ENCODE data around the gene SLC25A25. TPM values are rescaled to one million over a fixed set of nuclear protein-coding genes. Genes with fewer than 3 reads are reported as not detected.

The SLC25A25 gene
- total and polyA plus RNA-seq, 9 of the 15 experiments (the other 6 are each of a cell fraction or from before 2014, with no cell fraction given) = 0.07 to 35.9 (median 23.2) TPM

DNA sequence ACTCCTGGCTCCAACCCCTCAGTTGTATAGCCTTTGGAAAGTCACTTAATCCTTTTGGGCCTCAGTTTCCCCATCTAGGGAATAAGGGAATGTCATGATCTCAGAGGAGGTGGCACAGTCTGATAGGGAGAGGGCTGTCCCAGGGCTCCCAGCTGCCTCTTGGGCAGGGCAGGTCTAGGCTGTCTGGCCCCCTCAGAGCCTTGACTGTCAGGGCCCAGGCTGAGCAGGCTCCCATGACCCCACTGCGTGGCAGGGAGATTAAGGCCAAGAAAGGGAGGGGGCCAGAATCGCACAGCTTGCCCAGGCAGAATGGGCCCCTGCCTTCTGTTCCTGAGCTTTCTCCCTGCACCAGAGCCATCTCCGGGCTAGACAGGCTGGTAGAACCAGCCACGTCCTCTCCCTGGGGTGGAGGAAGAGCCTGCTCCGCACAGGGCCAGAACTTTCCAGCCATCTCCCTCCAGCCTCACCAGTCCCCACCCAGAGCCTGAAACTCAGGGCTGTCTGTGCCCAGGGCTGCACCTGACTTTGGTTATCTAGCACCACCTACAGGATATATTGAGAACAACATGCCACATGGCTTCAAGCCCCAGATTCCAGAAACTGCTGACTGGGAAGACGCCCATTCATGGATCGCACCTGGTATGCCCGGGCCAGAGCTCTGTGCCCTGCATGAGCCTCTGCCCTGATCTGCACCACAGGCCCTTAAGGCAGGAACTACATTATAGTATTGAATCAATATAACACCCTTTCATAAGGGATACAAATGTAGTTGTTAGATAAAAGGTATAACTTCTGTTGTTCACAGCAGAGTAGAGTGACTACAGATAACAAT lies 33.0 kb upstream of the SLC25A25 start (continued):
- TF ChIP-seq ZFX (CRISPR knock-in tag; IDR thresholded peaks at IDR 0.05) (no peak), MTA2 (IDR thresholded peaks at IDR 0.05; ENCODE audit: low read depth) (no peak), SOX6 (IDR thresholded peaks at IDR 0.05) (no peak), ZNF79 (CRISPR knock-in tag; IDR thresholded peaks at IDR 0.05; ENCODE audit: low read depth) (no peak), MAFF (IDR thresholded peaks at IDR 0.05; ENCODE audit: low read length) (peak; percentile 79), PHF8 (IDR thresholded peaks at IDR 0.05; ENCODE audit: borderline replicate concordance, low read length) (no peak), BHLHE40 (IDR thresholded peaks at IDR 0.05; ENCODE audit: low read length) (0 out of 2 replicates have a peak, but pooled peaks have one; percentile 17), POLR2B (IDR thresholded peaks at IDR 0.05; ENCODE audit: low read depth, partially characterized antibody) (no peak), SAFB2 (IDR thresholded peaks at IDR 0.05; ENCODE audit: borderline replicate concordance, low read depth, low read length, severe bottlenecking) (no peak), BCL6 (CRISPR knock-in tag; IDR thresholded peaks at IDR 0.05) (no peak), TCF3 (CRISPR knock-in tag; IDR thresholded peaks at IDR 0.05) (no peak), HDGF (IDR thresholded peaks at IDR 0.05) (no peak), ZNF124 (CRISPR knock-in tag; IDR thresholded peaks at IDR 0.05) (no peak), KAT2B (IDR thresholded peaks at IDR 0.05; ENCODE audit: low read depth, low read length) (no peak), SAFB (IDR thresholded peaks at IDR 0.05; ENCODE audit: borderline replicate concordance, low read depth, low read length) (no peak), RAD21 (CRISPR knock-in tag; conservative IDR thresholded peaks at IDR 0.05 in 1 of 2, IDR thresholded peaks at IDR 0.05 in 1 of 2) (peak; percentile 96 to 98), MCM7 (IDR thresholded peaks at IDR 0.05) (no peak)
- TF ChIP-seq, protein P1, sequence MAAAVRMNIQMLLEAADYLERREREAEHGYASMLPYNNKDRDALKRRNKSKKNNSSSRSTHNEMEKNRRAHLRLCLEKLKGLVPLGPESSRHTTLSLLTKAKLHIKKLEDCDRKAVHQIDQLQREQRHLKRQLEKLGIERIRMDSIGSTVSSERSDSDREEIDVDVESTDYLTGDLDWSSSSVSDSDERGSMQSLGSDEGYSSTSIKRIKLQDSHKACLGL (CRISPR knock-in tag; IDR thresholded peaks at IDR 0.05; ENCODE audit: borderline replicate concordance, poor library complexity, severe bottlenecking) = no peak
- TF ChIP-seq, protein P2, sequence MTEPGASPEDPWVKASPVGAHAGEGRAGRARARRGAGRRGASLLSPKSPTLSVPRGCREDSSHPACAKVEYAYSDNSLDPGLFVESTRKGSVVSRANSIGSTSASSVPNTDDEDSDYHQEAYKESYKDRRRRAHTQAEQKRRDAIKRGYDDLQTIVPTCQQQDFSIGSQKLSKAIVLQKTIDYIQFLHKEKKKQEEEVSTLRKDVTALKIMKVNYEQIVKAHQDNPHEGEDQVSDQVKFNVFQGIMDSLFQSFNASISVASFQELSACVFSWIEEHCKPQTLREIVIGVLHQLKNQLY (CRISPR knock-in tag; conservative IDR thresholded peaks at IDR 0.05) = no peak
- TF ChIP-seq, protein P3, sequence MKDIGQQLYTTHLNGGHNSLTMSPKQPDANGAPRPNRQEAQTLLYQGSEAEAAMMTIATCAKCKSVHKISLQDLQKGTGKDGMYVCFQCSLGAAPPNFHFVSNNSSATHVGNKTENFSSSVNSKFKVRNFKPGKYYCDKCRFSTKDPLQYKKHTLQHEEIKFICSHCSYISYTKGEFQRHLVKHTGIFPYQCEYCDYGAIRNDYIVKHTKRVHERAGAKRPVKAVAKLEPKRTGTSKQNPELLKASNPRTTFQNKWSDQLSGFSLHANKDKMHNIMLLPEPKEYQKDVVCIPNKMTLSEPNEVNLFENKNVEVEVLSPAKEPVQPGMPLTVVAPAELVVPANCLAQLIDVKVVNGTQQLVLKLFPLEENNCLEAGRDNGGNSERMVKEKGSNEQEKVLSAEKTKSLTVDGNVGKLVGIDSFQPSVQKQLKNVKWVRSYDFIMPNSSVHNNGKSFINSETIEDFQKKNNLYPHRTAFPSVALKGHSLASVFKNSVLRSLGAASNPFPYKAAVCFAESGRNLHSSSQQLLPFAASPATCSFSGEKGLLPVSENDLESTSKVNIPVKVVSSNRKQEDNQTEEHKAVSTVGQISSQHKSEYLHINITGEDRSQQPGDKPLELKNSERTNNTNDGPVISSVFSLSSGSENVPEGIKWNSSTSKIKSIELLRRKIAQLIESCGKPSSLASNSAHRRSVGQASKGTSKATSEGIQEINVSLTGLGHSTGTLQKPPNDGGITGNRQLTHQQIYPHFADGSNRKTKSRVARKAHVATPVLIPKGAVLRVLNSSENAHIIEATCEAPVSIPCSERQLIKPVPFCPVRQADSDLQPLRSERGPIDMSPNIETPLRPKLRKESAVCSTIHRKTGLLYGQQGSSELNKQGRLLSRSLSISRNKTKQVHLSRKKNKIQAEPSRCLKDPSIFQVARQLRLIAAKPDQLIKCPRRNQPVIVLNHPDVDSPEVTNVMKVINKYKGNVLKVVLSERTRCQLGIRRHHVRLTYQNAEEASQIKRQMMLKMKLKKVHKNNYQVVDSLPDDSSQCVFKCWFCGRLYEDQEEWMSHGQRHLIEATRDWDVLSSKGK (CRISPR knock-in tag; IDR thresholded peaks at IDR 0.05) = no peak
- TF ChIP-seq, protein P4, sequence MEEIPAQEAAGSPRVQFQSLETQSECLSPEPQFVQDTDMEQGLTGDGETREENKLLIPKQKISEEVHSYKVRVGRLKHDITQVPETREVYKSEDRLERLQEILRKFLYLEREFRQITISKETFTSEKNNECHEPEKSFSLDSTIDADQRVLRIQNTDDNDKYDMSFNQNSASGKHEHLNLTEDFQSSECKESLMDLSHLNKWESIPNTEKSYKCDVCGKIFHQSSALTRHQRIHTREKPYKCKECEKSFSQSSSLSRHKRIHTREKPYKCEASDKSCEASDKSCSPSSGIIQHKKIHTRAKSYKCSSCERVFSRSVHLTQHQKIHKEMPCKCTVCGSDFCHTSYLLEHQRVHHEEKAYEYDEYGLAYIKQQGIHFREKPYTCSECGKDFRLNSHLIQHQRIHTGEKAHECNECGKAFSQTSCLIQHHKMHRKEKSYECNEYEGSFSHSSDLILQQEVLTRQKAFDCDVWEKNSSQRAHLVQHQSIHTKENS (CRISPR knock-in tag; IDR thresholded peaks at IDR 0.05) = no peak
- TF ChIP-seq, protein P5, sequence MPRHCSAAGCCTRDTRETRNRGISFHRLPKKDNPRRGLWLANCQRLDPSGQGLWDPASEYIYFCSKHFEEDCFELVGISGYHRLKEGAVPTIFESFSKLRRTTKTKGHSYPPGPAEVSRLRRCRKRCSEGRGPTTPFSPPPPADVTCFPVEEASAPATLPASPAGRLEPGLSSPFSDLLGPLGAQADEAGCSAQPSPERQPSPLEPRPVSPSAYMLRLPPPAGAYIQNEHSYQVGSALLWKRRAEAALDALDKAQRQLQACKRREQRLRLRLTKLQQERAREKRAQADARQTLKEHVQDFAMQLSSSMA (CRISPR knock-in tag; IDR thresholded peaks at IDR 0.05) = no peak
